ENCODE measurements around the gene DNAH6.

DNAH6 gene

DNA sequence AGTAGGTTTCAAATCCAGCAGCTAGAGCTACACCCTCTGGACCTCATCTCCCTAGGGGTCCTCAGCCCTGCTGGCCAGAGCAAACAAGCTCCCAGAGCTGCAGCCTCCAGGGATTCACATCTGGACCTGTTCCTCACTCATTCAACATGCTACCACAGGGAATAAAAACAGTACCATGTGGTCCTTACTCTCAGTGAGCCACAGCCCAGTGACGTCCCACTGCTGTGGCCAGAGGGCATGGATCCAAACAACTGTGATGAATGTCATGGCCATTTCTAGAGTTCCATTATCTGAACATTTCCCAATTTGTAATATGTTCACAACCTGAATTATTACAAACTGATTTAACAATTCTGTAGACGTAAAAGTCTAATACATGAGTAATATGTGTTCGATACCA, 186.6 kb downstream of the DNAH6 start:
- H4K8ac ChIP-seq (ENCODE audit: low read depth, low read length), result no peak overlapping the region
- no peak overlapping the region for H3K23ac ChIP-seq (ENCODE audit: low read length)
- H3K36me3 ChIP-seq (ENCODE audit: control insufficient read depth, insufficient read depth, low read length), result no peaks in the 10 kb centered on the region
- no peaks in the 10 kb centered on the region for H3K27me3 ChIP-seq (ENCODE audit: insufficient read depth, low read length, poor library complexity)
- no peak overlapping the region for H3K4me3 ChIP-seq (ENCODE audit: low read length)
- H3K18ac ChIP-seq (ENCODE audit: low read length), result no peak overlapping the region
- no peaks in the 10 kb centered on the region for H3K79me2 ChIP-seq (ENCODE audit: control insufficient read depth, insufficient read depth, low read length)
- no peaks in the 10 kb centered on the region for H3K4me1 ChIP-seq (ENCODE audit: control insufficient read depth, low read depth, low read length)
- H2BK120ac ChIP-seq (ENCODE audit: low read depth, low read length), result no peak overlapping the region
- no peak overlapping the region for H3K56ac ChIP-seq (ENCODE audit: low read length)
- no peaks in the 10 kb centered on the region for H3K79me1 ChIP-seq (ENCODE audit: low read length)
- H2BK15ac ChIP-seq (replicated peaks; ENCODE audit: low read depth), result no peak overlapping the region
- no CpG with 5 or more reads among the region's 3 CpGs for WGBS (ENCODE audit: extremely low coverage, insufficient coverage, low lambda C conversion rate)
- no peak overlapping the region for H3K27ac ChIP-seq (ENCODE audit: low read depth, low read length)
- H2AK5ac ChIP-seq (ENCODE audit: low read length), result no peak overlapping the region
- H3K4ac ChIP-seq (ENCODE audit: low read depth, low read length), result no peak overlapping the region
- H4K5ac ChIP-seq (ENCODE audit: low read length), result no peak overlapping the region
- H3K9ac ChIP-seq (ENCODE audit: low read length), result no peak overlapping the region
- no peak for DNase-seq
- no peak overlapping the region for H3K4me2 ChIP-seq (ENCODE audit: low read length)
- no peak overlapping the region for H2BK5ac ChIP-seq (ENCODE audit: low read length)

DNA sequence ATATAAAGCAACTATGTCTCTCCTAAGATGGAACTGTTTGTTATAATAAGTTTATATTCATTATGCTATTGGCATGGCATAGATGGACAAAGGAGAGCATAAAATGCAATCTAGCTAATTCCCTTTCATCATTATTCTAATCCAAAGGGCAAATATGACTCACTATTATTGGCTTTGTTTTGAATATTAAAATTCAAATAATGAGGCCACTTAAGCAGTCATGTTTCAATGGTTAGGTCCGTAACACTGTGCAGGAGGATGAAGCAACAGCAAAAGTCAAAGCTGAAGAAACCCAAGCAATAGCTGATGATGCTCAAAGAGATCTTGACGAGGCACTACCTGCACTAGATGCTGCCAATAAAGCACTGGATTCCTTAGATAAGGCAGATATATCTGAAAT, 187.5 kb downstream of the DNAH6 start:
- no peak overlapping the region for H3K4me2 ChIP-seq (ENCODE audit: low read length)
- no peak overlapping the region for H3K56ac ChIP-seq (ENCODE audit: low read length)
- DNase-seq, result no peak
- no peaks in the 10 kb centered on the region for H3K27me3 ChIP-seq (ENCODE audit: insufficient read depth, low read length, poor library complexity)
- no peak overlapping the region for H2AK5ac ChIP-seq (ENCODE audit: low read length)
- H3K18ac ChIP-seq (ENCODE audit: low read length), result no peak overlapping the region
- H3K79me1 ChIP-seq (ENCODE audit: low read length), result no peaks in the 10 kb centered on the region
- H4K5ac ChIP-seq (ENCODE audit: low read length), result no peak overlapping the region
- H2BK15ac ChIP-seq (replicated peaks; ENCODE audit: low read depth), result no peak overlapping the region
- H2BK5ac ChIP-seq (ENCODE audit: low read length), result no peak overlapping the region
- H2BK120ac ChIP-seq (ENCODE audit: low read depth, low read length), result no peak overlapping the region
- H3K79me2 ChIP-seq (ENCODE audit: control insufficient read depth, insufficient read depth, low read length), result no peaks in the 10 kb centered on the region
- H3K36me3 ChIP-seq (ENCODE audit: control insufficient read depth, insufficient read depth, low read length), result no peaks in the 10 kb centered on the region
- H3K4me1 ChIP-seq (ENCODE audit: control insufficient read depth, low read depth, low read length), result no peaks in the 10 kb centered on the region
- H3K4ac ChIP-seq (ENCODE audit: low read depth, low read length), result no peak overlapping the region
- no peak overlapping the region for H3K9ac ChIP-seq (ENCODE audit: low read length)
- H4K8ac ChIP-seq (ENCODE audit: low read depth, low read length), result no peak overlapping the region
- no peak overlapping the region for H3K4me3 ChIP-seq (ENCODE audit: low read length)
- H3K27ac ChIP-seq (ENCODE audit: low read depth, low read length), result no peak overlapping the region
- H3K23ac ChIP-seq (ENCODE audit: low read length), result no peak overlapping the region
- WGBS (ENCODE audit: extremely low coverage, insufficient coverage, low lambda C conversion rate), result no CpG with 5 or more reads among the region's 2 CpGs

DNA sequence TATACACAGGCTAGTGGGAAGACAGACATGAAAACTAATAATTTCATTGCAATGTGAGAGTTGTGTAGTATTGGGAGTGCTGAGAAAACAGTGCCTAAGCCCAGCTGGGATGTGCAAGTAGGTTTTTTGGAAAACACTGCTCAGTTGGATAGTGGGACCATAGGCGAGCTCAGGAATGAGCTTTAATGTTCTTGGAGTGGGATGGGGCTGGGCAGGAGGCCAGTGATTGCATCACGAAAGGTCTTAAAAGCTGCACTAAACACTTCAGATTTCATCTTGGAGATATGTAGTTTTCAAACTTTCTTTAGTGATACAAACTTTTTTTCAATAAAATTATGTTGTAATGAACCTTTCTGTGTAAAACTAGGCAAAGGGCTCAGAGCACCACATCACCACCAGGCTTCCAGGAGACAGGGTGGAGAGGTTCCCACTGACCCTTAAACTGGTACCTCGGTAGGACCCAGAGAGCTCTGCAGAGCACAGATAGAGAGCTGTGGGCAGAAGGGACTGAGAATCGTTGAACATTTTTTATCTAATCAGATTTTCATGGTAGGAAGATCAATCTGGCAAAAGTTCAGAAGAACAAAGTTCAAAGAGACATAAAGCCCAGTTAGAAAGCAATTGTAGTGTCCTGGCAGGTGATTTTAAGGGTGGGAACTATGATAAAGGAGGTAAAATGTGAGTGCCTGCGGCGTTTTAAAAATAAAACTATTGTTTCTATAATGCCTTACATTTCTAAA, 188.4 kb downstream of the DNAH6 start:
- H3K9ac ChIP-seq (ENCODE audit: low read length), result no peak overlapping the region
- no peak overlapping the region for H3K56ac ChIP-seq (ENCODE audit: low read length)
- no peak overlapping the region for H3K18ac ChIP-seq (ENCODE audit: low read length)
- no peak overlapping the region for H2BK5ac ChIP-seq (ENCODE audit: low read length)
- H4K8ac ChIP-seq (ENCODE audit: low read depth, low read length), result no peak overlapping the region
- H3K4me1 ChIP-seq (ENCODE audit: control insufficient read depth, low read depth, low read length), result no peaks in the 10 kb centered on the region
- H3K4me3 ChIP-seq (ENCODE audit: low read length), result no peak overlapping the region
- no peak overlapping the region for H4K5ac ChIP-seq (ENCODE audit: low read length)
- no peaks in the 10 kb centered on the region for H3K79me1 ChIP-seq (ENCODE audit: low read length)
- H3K27me3 ChIP-seq (ENCODE audit: insufficient read depth, low read length, poor library complexity), result no peaks in the 10 kb centered on the region
- no peak overlapping the region for H3K4ac ChIP-seq (ENCODE audit: low read depth, low read length)
- no peak overlapping the region for H2BK120ac ChIP-seq (ENCODE audit: low read depth, low read length)
- no CpG with 5 or more reads among the region's 6 CpGs for WGBS (ENCODE audit: extremely low coverage, insufficient coverage, low lambda C conversion rate)
- H3K36me3 ChIP-seq (ENCODE audit: control insufficient read depth, insufficient read depth, low read length), result no peaks in the 10 kb centered on the region
- no peak overlapping the region for H2BK15ac ChIP-seq (replicated peaks; ENCODE audit: low read depth)
- H3K27ac ChIP-seq (ENCODE audit: low read depth, low read length), result no peak overlapping the region
- DNase-seq, result no peak
- H3K4me2 ChIP-seq (ENCODE audit: low read length), result no peak overlapping the region
- no peak overlapping the region for H3K23ac ChIP-seq (ENCODE audit: low read length)
- H3K79me2 ChIP-seq (ENCODE audit: control insufficient read depth, insufficient read depth, low read length), result no peaks in the 10 kb centered on the region
- no peak overlapping the region for H2AK5ac ChIP-seq (ENCODE audit: low read length)

DNA sequence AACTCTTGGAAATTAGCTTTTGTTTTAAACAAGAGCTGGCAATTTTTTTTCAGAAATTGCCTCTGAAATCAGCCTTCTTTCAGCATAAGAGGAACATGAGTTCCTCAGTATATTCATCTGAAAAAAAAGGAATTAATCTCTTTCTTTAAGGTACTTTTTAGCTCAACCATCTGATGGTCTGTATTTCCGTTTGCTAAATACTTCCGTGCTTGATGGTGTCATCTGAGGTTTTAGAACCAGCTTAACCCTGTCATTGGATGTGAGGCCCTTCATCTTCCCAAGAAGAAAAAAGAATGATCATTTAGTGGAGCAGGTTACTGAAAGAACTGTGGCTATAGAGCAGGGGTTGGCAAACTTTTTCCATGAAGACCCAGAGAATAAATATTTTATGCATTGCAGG, 189.6 kb downstream of the DNAH6 start:
- Histone ChIP-seq H3K4me1 (ENCODE audit: control insufficient read depth, low read depth, low read length) (no peaks in the 10 kb centered on the region), H3K27me3 (ENCODE audit: insufficient read depth, low read length, poor library complexity) (no peaks in the 10 kb centered on the region), H3K79me2 (ENCODE audit: control insufficient read depth, insufficient read depth, low read length) (no peaks in the 10 kb centered on the region), H2BK5ac (ENCODE audit: low read length) (no peak overlapping the region), H3K36me3 (ENCODE audit: control insufficient read depth, insufficient read depth, low read length) (no peaks in the 10 kb centered on the region), H3K18ac (ENCODE audit: low read length) (no peak overlapping the region), H3K4me3 (ENCODE audit: low read length) (no peak overlapping the region), H2BK15ac (replicated peaks; ENCODE audit: low read depth) (no peak overlapping the region), H3K9ac (ENCODE audit: low read length) (no peak overlapping the region), H3K4me2 (ENCODE audit: low read length) (no peak overlapping the region), H3K27ac (ENCODE audit: low read depth, low read length) (no peak overlapping the region), H2AK5ac (ENCODE audit: low read length) (no peak overlapping the region), H4K5ac (ENCODE audit: low read length) (no peak overlapping the region), H4K8ac (ENCODE audit: low read depth, low read length) (no peak overlapping the region), H3K56ac (ENCODE audit: low read length) (no peak overlapping the region), H3K23ac (ENCODE audit: low read length) (no peak overlapping the region), H2BK120ac (ENCODE audit: low read depth, low read length) (no peak overlapping the region), H3K79me1 (ENCODE audit: low read length) (no peaks in the 10 kb centered on the region), H3K4ac (ENCODE audit: low read depth, low read length) (no peak overlapping the region)
- WGBS (ENCODE audit: extremely low coverage, insufficient coverage, low lambda C conversion rate), result no CpG with 5 or more reads among the region's 2 CpGs
- DNase-seq, result no peak

DNA sequence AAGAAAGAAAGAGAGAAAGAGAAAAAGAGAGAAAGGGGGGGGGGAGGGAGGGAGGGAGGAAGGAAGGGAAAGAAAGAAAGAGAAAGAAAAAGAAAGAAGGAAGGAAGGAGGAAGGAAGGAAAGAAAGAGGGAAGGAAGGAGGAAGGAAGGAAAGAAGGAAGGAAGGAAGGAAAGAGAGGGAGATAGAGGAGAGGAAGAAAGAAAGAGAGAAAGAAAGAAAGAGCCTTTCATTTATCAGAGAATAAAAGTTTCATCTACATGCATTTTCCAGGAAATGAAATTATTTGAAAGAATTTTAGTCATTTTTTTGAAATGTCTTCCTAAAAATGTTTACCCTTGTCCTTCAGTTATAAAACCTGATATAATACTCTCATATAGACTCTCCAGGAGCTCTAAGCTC, 192.1 kb downstream of the DNAH6 start:
- Histone ChIP-seq H3K4me3 (ENCODE audit: low read length) (no peak overlapping the region), H2AK5ac (ENCODE audit: low read length) (no peak overlapping the region), H3K23ac (ENCODE audit: low read length) (no peak overlapping the region), H3K4me1 (ENCODE audit: control insufficient read depth, low read depth, low read length) (no peaks in the 10 kb centered on the region), H2BK5ac (ENCODE audit: low read length) (no peak overlapping the region), H3K4me2 (ENCODE audit: low read length) (no peak overlapping the region), H3K4ac (ENCODE audit: low read depth, low read length) (no peak overlapping the region), H2BK15ac (replicated peaks; ENCODE audit: low read depth) (no peak overlapping the region), H2BK120ac (ENCODE audit: low read depth, low read length) (no peak overlapping the region), H3K27me3 (ENCODE audit: insufficient read depth, low read length, poor library complexity) (no peaks in the 10 kb centered on the region), H3K27ac (ENCODE audit: low read depth, low read length) (no peak overlapping the region), H3K18ac (ENCODE audit: low read length) (no peak overlapping the region), H4K8ac (ENCODE audit: low read depth, low read length) (no peak overlapping the region), H3K56ac (ENCODE audit: low read length) (no peak overlapping the region), H4K5ac (ENCODE audit: low read length) (no peak overlapping the region), H3K36me3 (ENCODE audit: control insufficient read depth, insufficient read depth, low read length) (no peaks in the 10 kb centered on the region), H3K79me1 (ENCODE audit: low read length) (no peaks in the 10 kb centered on the region), H3K9ac (ENCODE audit: low read length) (no peak overlapping the region), H3K79me2 (ENCODE audit: control insufficient read depth, insufficient read depth, low read length) (no peaks in the 10 kb centered on the region)
- no peak for DNase-seq

DNA sequence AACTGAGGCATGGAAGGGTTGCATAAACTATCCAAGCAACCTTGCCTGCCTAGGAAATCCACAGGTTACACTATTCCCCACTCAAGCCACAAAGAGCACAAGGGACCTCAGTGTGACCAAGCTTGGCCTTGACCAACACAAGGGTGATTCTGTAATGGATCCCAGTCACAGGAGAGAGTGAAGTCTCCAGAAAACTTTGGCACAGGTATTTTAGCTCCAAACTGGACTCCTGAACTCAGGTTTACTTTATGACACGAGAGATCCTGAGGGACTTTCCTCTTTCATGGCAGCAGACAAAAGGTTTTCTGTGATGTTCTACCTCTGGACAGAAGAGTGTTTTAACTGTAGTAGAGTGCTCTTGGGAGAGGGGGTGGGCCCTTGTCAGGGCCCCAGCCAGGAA, 195.4 kb downstream of the DNAH6 start:
- WGBS (ENCODE audit: extremely low coverage, insufficient coverage, low lambda C conversion rate), result no CpG with 5 or more reads among the region's 1 CpG
- Histone ChIP-seq H3K23ac (ENCODE audit: low read length) (no peak overlapping the region), H3K79me2 (ENCODE audit: control insufficient read depth, insufficient read depth, low read length) (no peaks in the 10 kb centered on the region), H3K18ac (ENCODE audit: low read length) (no peak overlapping the region), H3K4me2 (ENCODE audit: low read length) (no peak overlapping the region), H3K9ac (ENCODE audit: low read length) (no peak overlapping the region), H4K5ac (ENCODE audit: low read length) (no peak overlapping the region), H2BK5ac (ENCODE audit: low read length) (no peak overlapping the region), H3K27me3 (ENCODE audit: insufficient read depth, low read length, poor library complexity) (no peaks in the 10 kb centered on the region), H3K4ac (ENCODE audit: low read depth, low read length) (no peak overlapping the region), H4K8ac (ENCODE audit: low read depth, low read length) (no peak overlapping the region), H2AK5ac (ENCODE audit: low read length) (no peak overlapping the region), H2BK120ac (ENCODE audit: low read depth, low read length) (no peak overlapping the region), H3K56ac (ENCODE audit: low read length) (no peak overlapping the region), H3K36me3 (ENCODE audit: control insufficient read depth, insufficient read depth, low read length) (no peaks in the 10 kb centered on the region), H2BK15ac (replicated peaks; ENCODE audit: low read depth) (no peak overlapping the region), H3K4me1 (ENCODE audit: control insufficient read depth, low read depth, low read length) (no peaks in the 10 kb centered on the region), H3K79me1 (ENCODE audit: low read length) (no peaks in the 10 kb centered on the region), H3K27ac (ENCODE audit: low read depth, low read length) (no peak overlapping the region), H3K4me3 (ENCODE audit: low read length) (no peak overlapping the region)
- DNase-seq, result no peak
